ENCODE measurements around the gene GAK. TPM values are rescaled to one million over a fixed set of nuclear protein-coding genes. Genes with fewer than 3 reads are reported as not detected.

GAK gene
- total RNA-seq, 1 donor from 2014 or later: 130 TPM

DNA sequence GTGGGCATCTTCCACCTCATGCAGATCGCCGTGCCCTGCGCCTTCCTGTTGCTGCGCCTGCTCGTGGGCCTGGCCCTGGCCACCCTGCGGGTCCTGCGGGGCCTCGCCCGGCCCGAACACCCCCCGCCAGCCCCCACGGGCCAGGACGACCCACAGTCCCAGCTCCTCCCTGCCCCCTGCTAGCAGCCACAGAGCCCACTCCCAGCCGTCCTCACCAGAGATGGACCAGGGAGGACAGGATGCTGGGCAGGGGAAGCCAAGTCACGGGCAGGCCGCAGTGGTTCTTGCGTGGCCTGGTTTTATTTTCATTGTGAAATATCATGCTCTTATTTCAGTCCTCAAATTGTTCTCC is 26.2 kb upstream of the GAK start:
- ATAC-seq: no peak
- no peak for DNase-seq
- no peak overlapping the region for H3K4me3 ChIP-seq
- TF ChIP-seq CTCF (IDR thresholded peaks at IDR 0.05): no peak
- peaks cover 86% of the 10 kb centered on the region for H3K36me3 ChIP-seq
- intact Hi-C loops (cut with DNase I): no loop called here
- H3K27ac ChIP-seq: no peak overlapping the region
- H3K4me1 ChIP-seq: no peaks in the 10 kb centered on the region
- H3K9me3 ChIP-seq: no peaks in the 10 kb centered on the region
- H3K27me3 ChIP-seq (ENCODE audit: low read depth): no peaks in the 10 kb centered on the region

DNA sequence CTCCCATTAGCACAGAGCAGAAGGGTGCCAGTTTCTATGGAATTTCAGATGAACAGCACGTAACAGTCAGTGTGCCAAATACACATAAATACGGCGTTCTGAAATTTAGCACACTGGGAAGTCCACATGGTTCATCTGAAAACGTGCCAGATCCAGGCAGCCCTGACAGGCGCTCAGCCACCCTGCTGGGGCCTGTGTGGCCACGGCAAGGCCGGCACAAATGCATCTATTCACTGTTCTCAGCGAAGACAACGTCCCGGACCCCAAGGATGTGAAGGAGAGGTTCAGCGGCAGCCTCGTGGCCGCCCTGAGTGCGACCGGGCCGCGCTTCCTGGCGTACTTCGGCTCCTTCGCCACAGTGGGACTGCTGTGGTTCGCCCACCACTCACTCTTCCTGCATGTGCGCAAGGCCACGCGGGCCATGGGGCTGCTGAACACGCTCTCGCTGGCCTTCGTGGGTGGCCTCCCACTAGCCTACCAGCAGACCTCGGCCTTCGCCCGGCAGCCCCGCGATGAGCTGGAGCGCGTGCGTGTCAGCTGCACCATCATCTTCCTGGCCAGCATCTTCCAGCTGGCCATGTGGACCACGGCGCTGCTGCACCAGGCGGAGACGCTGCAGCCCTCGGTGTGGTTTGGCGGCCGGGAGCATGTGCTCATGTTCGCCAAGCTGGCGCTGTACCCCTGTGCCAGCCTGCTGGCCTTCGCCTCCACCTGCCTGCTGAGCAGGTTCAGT is 25.6 kb upstream of the GAK start:
- intact Hi-C loops (cut with DNase I): no loop called here
- TF ChIP-seq CTCF (IDR thresholded peaks at IDR 0.05): no peak
- no peak overlapping the region for H3K4me3 ChIP-seq
- peaks cover 86% of the 10 kb centered on the region for H3K36me3 ChIP-seq
- H3K27me3 ChIP-seq (ENCODE audit: low read depth): no peaks in the 10 kb centered on the region
- no peaks in the 10 kb centered on the region for H3K4me1 ChIP-seq
- DNase-seq (no peak), ATAC-seq (no peak)
- H3K9me3 ChIP-seq: no peaks in the 10 kb centered on the region
- no peak overlapping the region for H3K27ac ChIP-seq

DNA sequence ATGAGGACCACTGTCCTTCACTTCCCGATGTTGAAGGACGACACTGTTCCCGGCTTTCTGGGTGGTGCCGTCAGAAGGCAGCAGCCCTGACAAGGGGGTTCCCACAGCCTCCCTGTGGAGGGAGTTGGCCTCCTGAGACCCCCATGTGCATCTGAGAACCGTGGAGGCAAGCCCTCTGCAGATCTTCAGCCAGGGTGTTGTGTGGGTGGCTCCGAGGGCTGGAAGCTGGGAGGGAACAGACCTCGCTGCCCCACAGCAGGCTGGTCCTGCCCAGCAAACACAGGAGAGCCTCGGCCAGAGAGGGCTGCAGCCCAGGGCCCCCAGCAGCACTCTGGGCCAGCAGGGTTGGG is 25.1 kb upstream of the GAK start:
- Histone ChIP-seq H3K27me3 (ENCODE audit: low read depth) (no peaks in the 10 kb centered on the region), H3K4me1 (no peaks in the 10 kb centered on the region), H3K36me3 (peaks cover 81% of the 10 kb centered on the region), H3K4me3 (no peak overlapping the region), H3K27ac (no peak overlapping the region), H3K9me3 (no peaks in the 10 kb centered on the region)
- ATAC-seq (no peak), DNase-seq (no peak)
- TF ChIP-seq CTCF (IDR thresholded peaks at IDR 0.05): no peak
- intact Hi-C loops (cut with DNase I): no loop called here

- Histone ChIP-seq H3K27me3 (ENCODE audit: low read depth) (no peaks in the 10 kb centered on the region), H3K4me3 (no peak overlapping the region), H3K9me3 (no peaks in the 10 kb centered on the region), H3K27ac (no peak overlapping the region), H3K4me1 (no peaks in the 10 kb centered on the region), H3K36me3 (peaks cover 79% of the 10 kb centered on the region)
- intact Hi-C loops (cut with DNase I): no loop called here
- ATAC-seq (no peak), DNase-seq (no peak)
- no peak for TF ChIP-seq CTCF (IDR thresholded peaks at IDR 0.05)
These were observed 24.6 kb upstream of the GAK start for GRCh38 chr4:956531-957230.

GRCh38 chr4:955931-956381 is 23.8 kb upstream of the GAK start:
- no peak for TF ChIP-seq CTCF (IDR thresholded peaks at IDR 0.05)
- no peak for DNase-seq
- ATAC-seq: no peak
- H3K27ac ChIP-seq: no peak overlapping the region
- no peaks in the 10 kb centered on the region for H3K27me3 ChIP-seq (ENCODE audit: low read depth)
- H3K4me1 ChIP-seq: no peaks in the 10 kb centered on the region
- intact Hi-C loops (cut with DNase I): no loop called here
- no peaks in the 10 kb centered on the region for H3K9me3 ChIP-seq
- H3K4me3 ChIP-seq: no peak overlapping the region
- peaks cover 79% of the 10 kb centered on the region for H3K36me3 ChIP-seq

Measured in lower lobe of right lung (tissue), 2 donors.